Activated naive CD8-positive, alpha-beta T cell treated with anti-CD3 and anti-CD28 coated beads, Interleukin-2, amount 50 U/mL, for 24 hours (primary cell): ENCODE data around the gene ZNF507.

Experiments used
- ATAC-seq: fragments of 150-1000 bp; cut with Tn5 transposase; one replicate; pipeline ENCODE4 v1.10.0; 2021
- DNase-seq: peaks from one replicate; pipeline ENCODE4 v3.0.0; 2021
- H3K27ac Mint-ChIP-seq: one replicate; pipeline ENCODE4 v1.8.0; 2021; ENCODE audit warnings: mild to moderate bottlenecking, mixed read lengths
- H3K27me3 Mint-ChIP-seq: one replicate; pipeline ENCODE4 v1.8.0; 2021; ENCODE audit warnings: mixed read lengths
- H3K36me3 Mint-ChIP-seq: one replicate; pipeline ENCODE4 v1.8.0; 2021; ENCODE audit warnings: low read depth, mixed read lengths
- H3K4me1 Mint-ChIP-seq: one replicate; pipeline ENCODE4 v1.8.0; 2021; ENCODE audit warnings: mixed read lengths
- H3K4me3 Mint-ChIP-seq: one replicate; pipeline ENCODE4 v1.8.0; 2021; ENCODE audit warnings: mild to moderate bottlenecking, moderate library complexity, mixed read lengths
- H3K9me3 Mint-ChIP-seq: one replicate; pipeline ENCODE4 v1.8.0; 2021; ENCODE audit warnings: mixed read lengths

ZNF507 gene

DNA sequence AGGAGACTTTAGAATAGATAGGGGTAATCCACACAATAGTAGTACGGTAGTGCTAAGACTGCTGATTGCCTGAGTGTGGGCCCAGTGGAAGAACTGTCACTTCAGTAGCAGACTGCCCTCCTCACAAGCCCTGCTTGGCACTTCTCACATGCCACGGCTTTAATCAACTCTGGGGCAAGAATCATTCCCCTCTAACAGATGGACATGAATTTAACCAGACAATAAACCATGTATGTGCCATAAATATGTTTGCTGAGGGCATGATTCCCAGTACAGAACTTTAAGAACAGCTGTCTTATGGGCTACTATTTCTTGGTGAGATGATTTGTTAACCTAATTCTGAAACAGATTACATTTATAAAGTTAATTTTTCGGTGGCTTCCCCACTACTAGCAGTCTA, 82.1 kb downstream of the ZNF507 start:
- peaks cover 13% of the 10 kb centered on the region for H3K36me3 Mint-ChIP-seq
- no peaks in the 10 kb centered on the region for H3K27me3 Mint-ChIP-seq
- no peak for DNase-seq
- no peaks in the 10 kb centered on the region for H3K4me1 Mint-ChIP-seq
- no peaks in the 10 kb centered on the region for H3K9me3 Mint-ChIP-seq
- H3K27ac Mint-ChIP-seq, result no peak overlapping the region
- no peak for ATAC-seq
- no peak overlapping the region for H3K4me3 Mint-ChIP-seq

DNA sequence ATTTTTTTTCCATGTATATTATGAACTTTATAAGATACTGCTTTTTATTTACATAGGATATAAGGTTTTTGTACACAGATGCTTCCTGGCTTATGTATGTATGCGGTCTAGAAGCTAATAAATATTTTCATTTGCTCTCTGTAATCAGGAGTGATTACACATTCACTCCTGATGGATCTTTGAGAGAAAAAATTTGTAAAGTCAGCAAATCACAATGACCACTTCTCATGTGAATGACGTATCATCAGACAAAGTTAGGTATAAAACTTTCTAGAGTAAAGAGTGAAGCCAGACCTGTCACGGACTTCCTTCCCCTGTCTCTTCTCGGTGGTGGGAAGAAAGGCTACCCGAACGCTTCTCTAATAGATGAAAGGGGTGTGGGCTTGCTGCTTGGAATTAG, 91.3 kb downstream of the ZNF507 start:
- Mint-ChIP-seq H3K4me3 (no peak overlapping the region), H3K27ac (no peak overlapping the region), H3K27me3 (no peaks in the 10 kb centered on the region), H3K9me3 (no peaks in the 10 kb centered on the region), H3K4me1 (no peaks in the 10 kb centered on the region), H3K36me3 (peaks cover 7% of the 10 kb centered on the region)
- ATAC-seq (no peak), DNase-seq (no peak)

DNA sequence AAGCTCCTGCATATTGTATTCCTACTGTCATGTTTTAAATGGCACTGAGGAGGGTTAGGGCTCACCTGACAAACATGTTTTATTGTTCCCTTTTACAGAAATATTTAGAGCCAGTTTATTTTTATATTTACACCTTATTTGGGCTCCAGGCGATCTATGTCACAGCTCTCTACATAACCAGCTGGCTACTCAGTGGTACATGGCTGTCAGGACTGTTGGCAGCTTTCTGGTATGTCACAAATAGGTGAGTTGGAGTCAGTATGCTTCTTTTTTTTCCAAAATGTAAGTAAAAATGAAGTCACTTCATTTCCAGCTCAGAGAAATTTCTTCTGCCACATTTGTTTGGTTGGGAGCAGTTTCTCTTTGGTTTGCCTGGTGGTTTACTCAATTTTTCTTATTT, 91.7 kb downstream of the ZNF507 start:
- Mint-ChIP-seq H3K27me3 (no peaks in the 10 kb centered on the region), H3K36me3 (peaks cover 7% of the 10 kb centered on the region), H3K4me3 (no peak overlapping the region), H3K9me3 (no peaks in the 10 kb centered on the region), H3K4me1 (no peaks in the 10 kb centered on the region), H3K27ac (no peak overlapping the region)
- ATAC-seq (no peak), DNase-seq (no peak)
